ENCODE data around the gene KIAA0232.

GRCh38 chr4:6767748-6768538 lies 14.6 kb upstream of the KIAA0232 start:
- TF ChIP-seq ESRRG (CRISPR knock-in tag; IDR thresholded peaks at IDR 0.05) (no peak), OSR1 (CRISPR knock-in tag; IDR thresholded peaks at IDR 0.05) (no peak), ISL1 (CRISPR knock-in tag; IDR thresholded peaks at IDR 0.05) (no peak), ZNF8 (CRISPR knock-in tag; IDR thresholded peaks at IDR 0.05) (no peak), GLIS3 (CRISPR knock-in tag; IDR thresholded peaks at IDR 0.05) (no peak)

Data from SK-N-SH treated with all-trans-retinoic acid at 6 μM for 48 hours (cell line).